Measurements from ENCODE around the gene PBX3.

Gene PBX3

DNA sequence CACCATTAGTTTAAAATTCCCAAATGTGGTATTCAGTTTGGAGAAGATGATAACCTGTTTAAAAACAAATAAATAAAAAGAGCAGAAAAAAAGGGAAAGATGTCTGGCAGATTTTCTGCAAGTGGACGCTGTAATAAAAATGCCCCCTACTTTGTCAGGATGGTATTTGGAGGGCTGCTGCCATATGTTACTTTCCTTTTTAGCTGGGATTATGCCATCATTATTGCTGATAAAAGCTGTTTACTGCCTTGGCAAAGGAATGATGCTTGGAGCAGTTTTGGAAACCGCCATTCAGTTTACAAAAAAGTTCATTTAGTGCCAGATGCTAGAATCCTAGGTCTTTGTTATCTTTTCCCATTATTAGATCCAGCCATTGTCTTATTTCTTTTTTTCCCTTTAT lies 104.8 kb downstream of the PBX3 start:
- H3K4me3 ChIP-seq (ENCODE audit: low read length), result no peak overlapping the region
- no peak overlapping the region for H3K27ac ChIP-seq (ENCODE audit: low read length)
- H3K36me3 ChIP-seq (ENCODE audit: control insufficient read depth, low read depth, low read length), result no peaks in the 10 kb centered on the region
- H3K27me3 ChIP-seq (ENCODE audit: control insufficient read depth, insufficient read depth, low read length), result no peaks in the 10 kb centered on the region
- H3K9ac ChIP-seq (ENCODE audit: low read length), result no peak overlapping the region
- H3K9me3 ChIP-seq (ENCODE audit: control insufficient read depth, low read depth, low read length), result no peaks in the 10 kb centered on the region
- no peaks in the 10 kb centered on the region for H3K4me1 ChIP-seq (ENCODE audit: control insufficient read depth, low read depth, low read length)

- H3K9ac ChIP-seq (ENCODE audit: low read length), result no peak overlapping the region
- no peaks in the 10 kb centered on the region for H3K9me3 ChIP-seq (ENCODE audit: control insufficient read depth, low read depth, low read length)
- H3K27ac ChIP-seq (ENCODE audit: low read length), result no peak overlapping the region
- H3K4me1 ChIP-seq (ENCODE audit: control insufficient read depth, low read depth, low read length), result no peaks in the 10 kb centered on the region
- no peaks in the 10 kb centered on the region for H3K27me3 ChIP-seq (ENCODE audit: control insufficient read depth, insufficient read depth, low read length)
- no peak overlapping the region for H3K4me3 ChIP-seq (ENCODE audit: low read length)
- H3K36me3 ChIP-seq (ENCODE audit: control insufficient read depth, low read depth, low read length), result no peaks in the 10 kb centered on the region
Measured at GRCh38 chr9:125852386-125852785, 105.2 kb downstream of the PBX3 start.

GRCh38 chr9:125854553-125855275 lies 107.5 kb downstream of the PBX3 start:
- Histone ChIP-seq H3K4me1 (ENCODE audit: control insufficient read depth, low read depth, low read length) (no peaks in the 10 kb centered on the region), H3K9me3 (ENCODE audit: control insufficient read depth, low read depth, low read length) (no peaks in the 10 kb centered on the region), H3K36me3 (ENCODE audit: control insufficient read depth, low read depth, low read length) (no peaks in the 10 kb centered on the region), H3K4me3 (ENCODE audit: low read length) (no peak overlapping the region), H3K27ac (ENCODE audit: low read length) (no peak overlapping the region), H3K27me3 (ENCODE audit: control insufficient read depth, insufficient read depth, low read length) (no peaks in the 10 kb centered on the region), H3K9ac (ENCODE audit: low read length) (no peak overlapping the region)

- H3K4me3 ChIP-seq (ENCODE audit: low read length), result no peak overlapping the region
- H3K9me3 ChIP-seq (ENCODE audit: control insufficient read depth, low read depth, low read length), result no peaks in the 10 kb centered on the region
- no peaks in the 10 kb centered on the region for H3K36me3 ChIP-seq (ENCODE audit: control insufficient read depth, low read depth, low read length)
- no peaks in the 10 kb centered on the region for H3K27me3 ChIP-seq (ENCODE audit: control insufficient read depth, insufficient read depth, low read length)
- H3K4me1 ChIP-seq (ENCODE audit: control insufficient read depth, low read depth, low read length), result no peaks in the 10 kb centered on the region
- no peak overlapping the region for H3K27ac ChIP-seq (ENCODE audit: low read length)
- H3K9ac ChIP-seq (ENCODE audit: low read length), result no peak overlapping the region
Measured at GRCh38 chr9:125856331-125856730, 109.2 kb downstream of the PBX3 start.

DNA sequence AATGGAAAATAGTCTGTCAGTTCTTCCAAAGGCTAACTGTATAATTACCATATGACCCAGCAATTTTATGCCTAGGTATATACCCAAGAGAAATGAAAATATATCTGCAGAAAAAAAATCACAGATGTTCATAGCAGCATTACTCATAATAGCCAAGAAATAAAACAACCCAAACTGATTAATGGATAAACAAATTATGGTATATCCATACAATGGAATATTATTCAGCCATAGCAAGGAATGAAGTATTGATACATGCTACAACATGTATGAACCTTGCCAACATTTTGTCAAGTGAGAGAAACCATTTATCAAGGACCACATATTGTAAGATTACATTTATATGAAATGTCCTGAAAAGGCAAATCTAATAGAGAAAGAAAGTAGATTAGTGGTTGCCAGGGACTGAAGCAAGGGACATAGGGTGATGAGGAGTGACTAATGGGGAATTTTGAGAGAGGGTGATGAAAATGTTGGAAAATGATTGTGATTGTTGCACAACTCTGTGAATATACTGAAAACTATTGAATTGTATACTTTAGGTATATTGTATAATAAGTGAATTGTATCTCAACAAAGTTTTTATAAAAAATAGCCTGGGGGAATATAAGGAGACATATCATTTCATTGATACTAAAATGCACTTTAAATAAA lies 114.4 kb downstream of the PBX3 start:
- no peak overlapping the region for H3K9ac ChIP-seq (ENCODE audit: low read length)
- H3K27me3 ChIP-seq (ENCODE audit: control insufficient read depth, insufficient read depth, low read length), result no peaks in the 10 kb centered on the region
- no peaks in the 10 kb centered on the region for H3K9me3 ChIP-seq (ENCODE audit: control insufficient read depth, low read depth, low read length)
- H3K27ac ChIP-seq (ENCODE audit: low read length), result no peak overlapping the region
- H3K36me3 ChIP-seq (ENCODE audit: control insufficient read depth, low read depth, low read length), result no peaks in the 10 kb centered on the region
- no peak overlapping the region for H3K4me3 ChIP-seq (ENCODE audit: low read length)
- H3K4me1 ChIP-seq (ENCODE audit: control insufficient read depth, low read depth, low read length), result no peaks in the 10 kb centered on the region

GRCh38 chr9:125863923-125864322 lies 116.8 kb downstream of the PBX3 start:
- Histone ChIP-seq H3K27me3 (ENCODE audit: control insufficient read depth, insufficient read depth, low read length) (no peaks in the 10 kb centered on the region), H3K4me3 (ENCODE audit: low read length) (no peak overlapping the region), H3K9me3 (ENCODE audit: control insufficient read depth, low read depth, low read length) (no peaks in the 10 kb centered on the region)

GRCh38 chr9:125867751-125868415 lies 120.7 kb downstream of the PBX3 start:
- no peaks in the 10 kb centered on the region for H3K27me3 ChIP-seq (ENCODE audit: control insufficient read depth, insufficient read depth, low read length)
- H3K36me3 ChIP-seq (ENCODE audit: control insufficient read depth, low read depth, low read length), result no peaks in the 10 kb centered on the region
- H3K9me3 ChIP-seq (ENCODE audit: control insufficient read depth, low read depth, low read length), result no peaks in the 10 kb centered on the region
- H3K27ac ChIP-seq (ENCODE audit: low read length), result no peak overlapping the region
- H3K9ac ChIP-seq (ENCODE audit: low read length), result no peak overlapping the region
- H3K4me1 ChIP-seq (ENCODE audit: control insufficient read depth, low read depth, low read length), result no peaks in the 10 kb centered on the region
- no peak overlapping the region for H3K4me3 ChIP-seq (ENCODE audit: low read length)

More at GRCh38 chr9:125863923-125864322, 116.8 kb downstream of the PBX3 start:
- no peaks in the 10 kb centered on the region for H3K36me3 ChIP-seq (ENCODE audit: control insufficient read depth, low read depth, low read length)
- no peak overlapping the region for H3K27ac ChIP-seq (ENCODE audit: low read length)
- H3K9ac ChIP-seq (ENCODE audit: low read length), result no peak overlapping the region
- H3K4me1 ChIP-seq (ENCODE audit: control insufficient read depth, low read depth, low read length), result no peaks in the 10 kb centered on the region

DNA sequence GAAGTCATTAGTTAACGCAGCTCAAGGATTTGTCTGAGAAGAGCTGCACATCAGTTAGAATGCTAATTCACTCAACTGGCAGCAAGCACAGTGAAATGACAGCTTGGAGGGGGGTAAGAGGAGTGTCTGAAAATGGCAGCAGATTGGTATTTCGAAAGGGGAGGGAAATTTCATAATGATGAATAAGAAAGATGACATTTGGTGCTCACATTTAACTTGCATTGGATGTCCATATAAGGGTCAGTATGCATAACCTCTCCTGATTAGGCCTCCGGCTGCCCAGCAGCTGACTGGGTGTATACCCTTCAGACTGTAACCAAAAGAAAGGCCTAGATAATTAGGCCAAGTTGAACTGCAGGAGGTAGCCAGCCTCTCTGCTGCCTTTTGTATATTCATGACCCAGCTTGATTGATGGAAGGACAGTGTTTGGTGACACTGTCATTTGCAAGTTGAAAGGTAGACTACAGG lies 131.0 kb downstream of the PBX3 start:
- H3K4me1 ChIP-seq (ENCODE audit: control insufficient read depth, low read depth, low read length), result peaks cover 23% of the 10 kb centered on the region
- H3K27me3 ChIP-seq (ENCODE audit: control insufficient read depth, insufficient read depth, low read length), result no peaks in the 10 kb centered on the region
- no peaks in the 10 kb centered on the region for H3K9me3 ChIP-seq (ENCODE audit: control insufficient read depth, low read depth, low read length)
- no peak overlapping the region for H3K9ac ChIP-seq (ENCODE audit: low read length)
- H3K27ac ChIP-seq (ENCODE audit: low read length), result no peak overlapping the region
- no peaks in the 10 kb centered on the region for H3K36me3 ChIP-seq (ENCODE audit: control insufficient read depth, low read depth, low read length)
- H3K4me3 ChIP-seq (ENCODE audit: low read length), result no peak overlapping the region

DNA sequence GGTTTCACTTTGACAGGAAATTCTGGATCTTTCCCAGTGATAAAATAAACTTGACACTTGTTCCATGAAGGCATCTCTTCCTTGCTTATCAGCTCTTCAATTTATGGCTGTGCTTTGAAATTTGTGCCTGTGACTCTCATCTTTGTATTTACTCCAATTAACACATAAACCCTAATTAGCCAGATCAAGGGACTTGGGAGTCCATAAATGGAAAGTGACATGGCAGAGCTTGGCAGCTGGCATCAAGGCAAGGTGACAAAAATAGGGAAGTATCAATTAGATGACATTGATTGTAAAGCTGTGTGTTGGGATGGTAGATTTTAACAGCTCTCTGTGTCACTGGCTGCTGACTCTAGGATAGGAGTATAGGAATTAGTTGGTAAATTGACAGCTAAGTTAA lies 133.9 kb downstream of the PBX3 start:
- Histone ChIP-seq H3K4me1 (ENCODE audit: control insufficient read depth, low read depth, low read length) (peaks cover 44% of the 10 kb centered on the region), H3K4me3 (ENCODE audit: low read length) (no peak overlapping the region), H3K27ac (ENCODE audit: low read length) (no peak overlapping the region), H3K9ac (ENCODE audit: low read length) (no peak overlapping the region), H3K36me3 (ENCODE audit: control insufficient read depth, low read depth, low read length) (no peaks in the 10 kb centered on the region), H3K27me3 (ENCODE audit: control insufficient read depth, insufficient read depth, low read length) (no peaks in the 10 kb centered on the region), H3K9me3 (ENCODE audit: control insufficient read depth, low read depth, low read length) (no peaks in the 10 kb centered on the region)

DNA sequence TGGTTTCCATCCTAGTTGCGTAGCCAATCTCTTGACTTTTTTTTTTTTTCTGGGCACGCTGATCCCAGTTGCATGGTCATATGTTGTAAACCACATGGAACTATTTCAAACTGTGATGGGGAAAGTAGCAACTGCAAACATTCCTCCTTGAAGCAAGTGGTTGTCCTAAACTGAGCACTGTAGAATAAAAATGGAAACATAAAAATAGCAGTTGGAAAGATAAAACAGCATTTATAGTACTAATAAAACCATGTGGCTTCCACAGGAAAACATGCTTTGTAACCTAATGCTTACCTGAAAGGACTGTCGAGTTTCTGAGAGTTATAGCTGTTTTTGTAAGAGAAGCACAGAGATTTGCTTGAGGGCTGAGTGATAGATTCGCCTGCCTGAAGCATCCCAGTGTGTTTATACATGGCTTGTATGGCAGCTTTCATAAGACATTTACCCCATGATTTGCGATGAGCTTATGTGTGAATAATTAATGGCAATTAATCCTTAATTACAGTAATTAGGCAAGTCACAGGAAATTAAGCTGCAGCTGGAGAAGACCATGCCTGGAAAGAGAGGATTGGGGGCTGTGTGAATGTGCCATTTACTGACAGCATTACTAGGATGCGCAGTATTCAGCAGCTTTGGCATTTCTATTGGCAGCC lies 136.5 kb downstream of the PBX3 start:
- Histone ChIP-seq H3K9me3 (ENCODE audit: control insufficient read depth, low read depth, low read length) (no peaks in the 10 kb centered on the region), H3K4me3 (ENCODE audit: low read length) (no peak overlapping the region), H3K27me3 (ENCODE audit: control insufficient read depth, insufficient read depth, low read length) (peaks cover 7% of the 10 kb centered on the region), H3K4me1 (ENCODE audit: control insufficient read depth, low read depth, low read length) (peaks cover 58% of the 10 kb centered on the region), H3K36me3 (ENCODE audit: control insufficient read depth, low read depth, low read length) (no peaks in the 10 kb centered on the region), H3K27ac (ENCODE audit: low read length) (no peak overlapping the region), H3K9ac (ENCODE audit: low read length) (no peak overlapping the region)

DNA sequence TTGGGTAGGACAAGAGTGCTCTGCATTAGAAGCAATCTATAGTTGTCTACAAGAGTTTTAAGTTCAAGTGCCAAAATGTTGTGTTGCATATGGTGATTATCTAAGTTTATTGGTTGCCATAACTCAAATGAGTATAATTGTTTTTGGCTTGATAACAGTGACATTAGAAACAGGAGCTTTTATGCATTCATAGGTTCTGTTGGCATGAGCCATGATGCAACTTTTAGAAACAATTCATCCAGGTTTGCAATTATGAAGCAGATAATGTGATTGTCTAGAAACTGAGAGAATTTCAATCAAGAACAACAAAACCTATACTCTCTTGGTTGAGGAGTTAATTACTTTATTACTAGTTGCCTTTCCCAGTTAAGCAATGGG lies 137.0 kb downstream of the PBX3 start:
- peaks cover 61% of the 10 kb centered on the region for H3K4me1 ChIP-seq (ENCODE audit: control insufficient read depth, low read depth, low read length)
- H3K36me3 ChIP-seq (ENCODE audit: control insufficient read depth, low read depth, low read length), result no peaks in the 10 kb centered on the region
- no peak overlapping the region for H3K27ac ChIP-seq (ENCODE audit: low read length)
- no peak overlapping the region for H3K4me3 ChIP-seq (ENCODE audit: low read length)
- no peaks in the 10 kb centered on the region for H3K9me3 ChIP-seq (ENCODE audit: control insufficient read depth, low read depth, low read length)
- peaks cover 11% of the 10 kb centered on the region for H3K27me3 ChIP-seq (ENCODE audit: control insufficient read depth, insufficient read depth, low read length)
- H3K9ac ChIP-seq (ENCODE audit: low read length), result no peak overlapping the region
